Activated CD4-positive, CD25-positive, alpha-beta regulatory T cell (primary cell): ENCODE measurements around the gene MAZ.
A peak's percentile ranks its signal among the peaks of the same experiment; 100 is the strongest.

Source experiments
- DNase-seq, 4 experiments: peaks; one replicate each; lab custom pipeline; 2025; lab: John Stamatoyannopoulos, UW

Gene MAZ

DNA sequence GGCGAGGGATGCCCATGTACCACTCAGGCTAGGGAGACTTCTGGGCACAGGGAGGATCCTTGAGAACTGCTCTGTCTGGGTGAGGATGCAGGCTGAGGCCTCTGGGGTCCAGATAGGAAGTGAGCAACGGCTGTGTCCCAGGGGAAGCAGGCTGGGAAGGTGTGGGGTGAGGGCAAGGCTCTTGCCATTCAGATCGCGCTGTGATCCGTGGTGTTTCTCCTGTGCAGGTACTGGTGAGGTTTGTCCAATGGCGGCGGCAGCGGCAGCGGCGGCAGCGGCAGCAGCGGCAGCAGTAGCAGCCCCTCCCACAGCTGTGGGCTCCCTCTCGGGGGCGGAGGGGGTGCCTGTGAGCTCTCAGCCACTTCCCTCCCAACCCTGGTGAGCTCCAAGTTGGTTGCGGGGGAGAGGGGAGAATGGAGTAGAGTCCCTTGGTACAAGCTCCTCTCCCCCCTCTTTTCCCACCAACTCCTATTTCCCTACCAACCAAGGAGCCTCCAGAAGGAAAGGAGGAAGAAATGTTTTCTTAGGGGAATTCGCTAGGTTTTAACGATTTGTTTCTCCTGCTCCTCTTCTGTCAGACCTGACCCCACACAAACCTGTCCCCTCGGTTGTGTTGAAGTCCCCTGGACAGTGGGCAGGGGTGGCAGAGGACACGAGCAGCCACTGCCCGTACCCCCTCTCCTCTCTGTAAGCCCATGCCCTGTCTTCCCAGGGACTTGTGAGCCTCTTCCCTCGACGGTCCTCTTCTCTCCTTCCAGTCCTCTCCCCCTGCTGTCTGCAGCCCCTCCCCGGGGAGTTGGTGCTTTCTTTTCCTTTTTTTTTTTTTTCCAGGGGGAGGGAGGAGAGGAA, 3.7 kb downstream of the MAZ start:
- DNase-seq = no peak

DNA sequence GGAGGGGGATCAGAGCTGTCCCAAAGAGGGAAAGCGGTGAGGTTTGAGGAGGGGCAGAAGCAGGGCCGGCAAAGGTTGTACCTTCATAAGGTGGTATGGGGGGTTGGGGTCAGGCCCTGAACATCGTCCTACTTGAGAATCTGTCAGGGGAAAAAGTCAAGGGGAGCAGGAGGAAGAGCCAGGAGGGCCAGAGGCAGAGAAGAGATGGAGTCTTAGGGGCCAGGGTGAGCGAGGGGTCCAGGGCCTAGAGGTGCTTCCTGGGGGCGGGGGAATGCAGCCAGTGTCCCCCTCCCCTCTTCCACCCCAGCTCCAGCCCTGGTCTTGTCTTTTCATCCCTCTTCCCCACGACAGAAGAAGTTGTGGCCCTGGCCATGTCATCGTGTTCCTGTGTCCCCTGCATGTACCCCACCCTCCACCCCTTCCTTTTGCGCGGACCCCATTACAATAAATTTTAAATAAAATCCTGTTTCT, 4.4 kb downstream of the MAZ start:
- no peak for DNase-seq

DNA sequence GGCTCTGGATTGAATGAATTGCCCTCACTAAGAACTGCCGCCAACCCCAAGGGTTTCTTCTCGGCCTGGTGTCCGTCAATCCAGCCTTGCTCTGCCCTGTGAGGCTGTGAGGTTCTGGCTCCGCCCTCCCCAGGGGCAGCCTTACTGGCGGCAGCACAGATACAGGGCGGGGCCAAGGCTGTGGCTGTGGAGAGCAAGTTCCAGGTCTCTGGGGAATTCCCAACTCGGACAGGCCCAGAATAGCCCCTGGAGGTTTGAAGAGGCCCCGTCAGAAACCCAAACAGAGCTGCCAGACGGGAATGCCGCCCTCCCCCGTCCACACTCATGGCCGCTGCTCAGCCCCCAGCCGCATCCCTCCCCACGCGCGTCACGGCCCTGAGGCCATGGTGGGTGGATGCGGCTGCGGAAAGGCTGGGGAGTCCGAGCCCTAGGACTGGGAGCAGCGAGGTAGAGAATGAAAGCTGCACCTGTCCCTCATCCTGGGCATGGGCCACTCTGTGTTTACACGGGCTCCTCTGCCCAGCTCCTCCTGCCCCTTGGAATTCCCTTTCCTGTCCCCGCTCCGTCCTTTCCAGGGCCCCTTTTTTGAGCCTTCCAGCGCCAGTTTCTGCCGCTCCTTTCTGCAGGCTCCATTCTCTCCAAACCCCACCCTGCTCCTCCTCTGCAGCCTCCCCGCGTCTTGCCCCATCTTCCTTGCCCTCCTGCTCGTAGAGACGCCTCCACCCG, 5.0 kb downstream of the MAZ start:
- peak in 3 of 4 experiments; percentile 37 to 45 (median 44) for DNase-seq

DNA sequence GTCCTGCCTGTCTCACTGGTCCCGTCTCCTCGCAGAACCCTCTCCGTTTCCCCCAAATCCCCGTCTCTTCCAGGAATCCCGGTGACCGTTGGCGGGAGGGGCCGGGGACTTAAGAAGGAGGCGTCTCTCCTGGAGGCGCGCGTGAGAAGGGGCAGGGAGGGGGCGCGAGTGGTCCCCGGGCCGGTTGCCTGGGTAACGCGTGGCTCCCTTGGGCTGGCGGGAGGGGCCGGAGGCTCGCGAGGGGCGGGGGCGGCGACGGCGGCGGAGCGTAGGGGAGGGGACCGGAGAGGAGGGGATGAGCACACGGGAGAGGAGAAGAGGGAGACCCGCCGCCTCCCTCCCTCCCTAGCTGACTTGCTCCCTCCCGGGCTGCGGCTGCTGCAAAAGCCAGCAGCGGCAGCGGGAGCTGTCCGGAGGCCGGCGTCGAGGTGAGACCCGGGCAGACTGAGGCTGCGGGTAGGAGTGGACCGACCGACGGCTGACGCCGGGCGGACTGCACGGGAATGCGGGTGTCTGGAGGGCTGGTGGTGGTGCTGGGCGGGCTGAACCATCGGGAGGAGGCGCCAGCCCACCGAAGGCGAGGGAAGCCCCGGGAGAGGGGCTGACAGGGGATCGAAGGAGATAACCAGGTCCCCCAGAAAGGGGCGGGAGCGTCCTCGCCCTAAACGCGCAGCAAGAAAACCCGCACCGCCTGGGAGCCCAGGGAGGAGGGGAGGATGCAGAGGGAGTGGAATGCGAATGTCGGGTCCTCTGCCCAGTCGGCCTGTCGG, 5.8 kb downstream of the MAZ start, which contains the start of gene PRRT2:
PRRT2 (plus strand) TSS at position 298 of the 770 bp plus-strand sequence. CDS start 862 bp downstream, outside the sequence.
- peak in 1 of 4 experiments; percentile 24 for DNase-seq

DNA sequence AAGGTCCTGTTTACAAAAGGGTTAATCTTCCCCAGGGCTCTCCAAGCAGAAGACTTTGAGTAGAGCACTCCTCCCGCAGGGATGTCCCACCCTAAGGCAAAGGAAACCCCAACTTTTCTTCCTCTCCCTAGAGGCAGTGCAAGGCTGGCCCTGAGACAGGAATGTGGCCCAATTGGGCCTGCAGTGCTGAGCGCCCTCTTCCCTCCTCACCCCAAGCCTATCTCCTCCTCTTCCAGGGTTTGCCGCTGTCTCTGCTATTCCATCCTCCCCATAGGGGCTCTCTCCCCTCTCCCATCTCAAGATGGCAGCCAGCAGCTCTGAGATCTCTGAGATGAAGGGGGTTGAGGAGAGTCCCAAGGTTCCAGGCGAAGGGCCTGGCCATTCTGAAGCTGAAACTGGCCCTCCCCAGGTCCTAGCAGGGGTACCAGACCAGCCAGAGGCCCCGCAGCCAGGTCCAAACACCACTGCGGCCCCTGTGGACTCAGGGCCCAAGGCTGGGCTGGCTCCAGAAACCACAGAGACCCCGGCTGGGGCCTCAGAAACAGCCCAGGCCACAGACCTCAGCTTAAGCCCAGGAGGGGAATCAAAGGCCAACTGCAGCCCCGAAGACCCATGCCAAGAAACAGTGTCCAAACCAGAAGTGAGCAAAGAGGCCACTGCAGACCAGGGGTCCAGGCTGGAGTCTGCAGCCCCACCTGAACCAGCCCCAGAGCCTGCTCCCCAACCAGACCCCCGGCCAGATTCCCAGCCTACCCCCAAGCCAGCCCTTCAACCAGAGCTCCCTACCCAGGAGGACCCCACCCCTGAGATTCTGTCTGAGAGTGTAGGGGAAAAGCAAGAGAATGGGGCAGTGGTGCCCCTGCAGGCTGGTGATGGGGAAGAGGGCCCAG, 6.7 kb downstream of the MAZ start:
- no peak for DNase-seq

DNA sequence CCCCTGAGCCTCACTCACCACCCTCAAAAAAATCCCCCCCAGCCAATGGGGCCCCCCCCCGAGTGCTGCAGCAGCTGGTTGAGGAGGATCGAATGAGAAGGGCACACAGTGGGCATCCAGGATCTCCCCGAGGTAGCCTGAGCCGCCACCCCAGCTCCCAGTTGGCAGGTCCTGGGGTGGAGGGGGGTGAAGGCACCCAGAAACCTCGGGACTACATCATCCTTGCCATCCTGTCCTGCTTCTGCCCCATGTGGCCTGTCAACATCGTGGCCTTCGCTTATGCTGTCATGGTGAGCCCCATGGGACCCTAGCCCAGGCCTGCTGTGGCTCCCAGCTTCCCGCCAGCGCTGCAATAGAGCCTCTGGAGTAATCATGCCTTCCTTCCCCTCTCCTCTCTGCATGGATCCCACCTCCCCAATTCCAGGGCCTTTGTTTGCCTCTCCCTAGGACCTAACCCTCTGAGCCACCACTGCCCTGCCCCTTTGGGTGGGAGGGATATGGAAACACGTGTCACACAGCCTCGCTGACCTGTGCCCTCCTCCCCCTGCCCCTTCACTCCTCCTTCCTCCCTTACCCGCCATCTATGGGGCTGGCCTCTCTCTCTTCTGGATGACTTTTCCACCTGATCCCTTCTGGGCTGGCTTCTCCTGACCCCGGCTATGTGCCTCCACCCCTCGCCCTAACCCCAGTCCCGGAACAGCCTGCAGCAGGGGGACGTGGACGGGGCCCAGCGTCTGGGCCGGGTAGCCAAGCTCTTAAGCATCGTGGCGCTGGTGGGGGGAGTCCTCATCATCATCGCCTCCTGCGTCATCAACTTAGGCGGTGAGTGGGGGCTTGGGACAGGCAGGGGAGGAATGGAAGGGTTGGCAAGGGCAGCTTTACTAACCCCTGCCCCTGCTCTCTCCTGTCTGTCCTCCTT, 7.6 kb downstream of the MAZ start:
- no peak for DNase-seq

DNA sequence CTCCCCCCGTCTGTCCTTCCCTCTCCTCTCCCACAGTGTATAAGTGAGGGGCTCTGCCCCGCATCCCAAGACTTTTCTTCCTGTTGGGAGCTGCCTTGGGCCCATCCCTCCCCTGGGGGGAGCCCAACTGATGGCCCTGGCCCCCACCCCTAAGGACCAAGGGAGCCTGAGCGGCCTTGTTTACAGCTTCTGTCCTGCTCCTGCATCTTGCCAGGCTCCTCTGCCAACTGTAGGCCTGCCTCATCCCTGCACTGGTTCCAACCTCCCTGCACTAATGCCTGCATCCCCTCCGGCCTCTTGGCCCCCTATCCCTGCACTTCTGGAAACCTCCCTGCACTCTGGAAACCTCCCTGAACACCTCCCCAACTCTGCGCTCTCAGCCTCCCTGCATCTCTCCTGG, 8.3 kb downstream of the MAZ start:
- DNase-seq = no peak

DNA sequence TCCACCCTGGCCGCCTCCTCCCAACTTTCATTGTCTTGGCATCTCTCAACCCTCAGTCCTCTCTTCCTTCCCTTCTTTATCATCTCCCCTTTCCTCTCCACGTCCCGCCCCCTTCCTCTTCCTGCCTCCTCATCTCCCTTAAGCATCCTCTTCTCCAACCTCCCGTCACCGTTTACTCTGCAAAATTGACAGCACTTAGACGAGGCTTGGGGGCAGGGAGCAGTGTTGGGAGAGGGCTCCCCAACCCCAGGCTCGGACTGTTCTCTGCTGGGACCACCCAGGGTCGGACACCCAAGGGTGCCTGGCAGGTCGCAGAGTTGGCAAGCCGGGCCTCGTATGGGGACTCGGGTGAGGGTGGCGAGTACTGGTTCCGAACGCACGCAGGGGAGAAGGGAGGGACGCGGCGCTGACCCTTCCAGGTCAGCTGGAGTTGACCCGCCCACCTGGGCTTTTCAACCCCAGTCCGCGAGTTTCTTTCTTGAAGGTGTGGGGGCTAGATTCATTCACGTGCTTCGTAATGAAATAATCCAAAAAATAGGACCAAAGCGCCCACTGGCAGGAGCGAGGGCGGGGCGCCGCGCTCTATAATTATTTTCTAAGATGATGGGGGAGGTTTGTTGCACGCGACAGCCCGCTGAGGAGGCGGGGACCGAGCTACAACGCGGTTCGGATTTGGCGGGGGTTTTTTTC, 8.8 kb downstream of the MAZ start:
- DNase-seq = peak in 1 of 4 experiments; percentile 51

DNA sequence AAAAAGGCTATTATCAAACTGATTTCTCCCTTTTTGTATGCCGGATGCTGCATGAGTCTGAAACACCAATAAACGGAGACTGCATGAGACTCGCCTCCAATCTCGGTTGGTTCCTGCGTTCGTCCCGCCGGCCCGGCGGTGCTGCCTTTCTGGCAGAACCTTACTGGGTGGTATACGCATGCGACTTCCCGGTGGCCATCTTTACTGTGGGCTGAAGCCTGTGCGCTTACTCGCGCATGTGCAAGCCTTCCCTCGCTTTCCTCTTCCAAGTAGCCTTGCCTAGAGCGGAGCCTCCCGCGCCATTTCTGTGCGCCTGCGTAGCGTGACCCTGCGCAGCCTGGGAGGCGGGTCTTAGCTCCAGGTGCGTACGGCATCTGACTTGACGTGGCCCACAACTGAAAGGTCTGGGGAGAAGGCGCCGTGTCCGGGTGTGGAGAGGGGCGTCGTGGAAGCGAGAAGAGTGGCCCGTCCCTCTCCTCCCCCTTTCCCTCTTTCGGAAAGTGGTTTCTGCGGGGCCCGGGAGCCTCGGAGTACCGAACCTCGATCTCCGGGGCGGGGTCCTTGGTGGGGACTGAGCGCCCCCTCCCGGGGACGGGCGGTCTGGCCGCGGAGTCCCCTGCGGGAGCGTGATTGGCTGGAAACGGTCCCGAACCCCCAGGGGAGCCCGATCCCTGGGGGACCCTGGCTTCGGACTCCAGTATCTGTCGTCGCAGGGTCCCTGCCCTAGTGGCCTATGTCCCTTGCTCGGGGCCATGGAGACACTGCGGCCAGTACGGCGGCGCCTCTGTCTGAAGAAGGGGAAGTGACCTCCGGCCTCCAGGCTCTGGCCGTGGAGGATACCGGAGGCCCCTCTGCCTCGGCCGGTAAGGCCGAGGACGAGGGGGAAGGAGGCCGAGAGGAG, 9.7 kb downstream of the MAZ start, which contains the start of gene PAGR1:
PAGR1 (plus strand) TSS at position 360 of the 901 bp plus-strand sequence; CDS start at position 734, 374 bp downstream.
- DNase-seq = peak; percentile 92 to 95 (median 94)

DNA sequence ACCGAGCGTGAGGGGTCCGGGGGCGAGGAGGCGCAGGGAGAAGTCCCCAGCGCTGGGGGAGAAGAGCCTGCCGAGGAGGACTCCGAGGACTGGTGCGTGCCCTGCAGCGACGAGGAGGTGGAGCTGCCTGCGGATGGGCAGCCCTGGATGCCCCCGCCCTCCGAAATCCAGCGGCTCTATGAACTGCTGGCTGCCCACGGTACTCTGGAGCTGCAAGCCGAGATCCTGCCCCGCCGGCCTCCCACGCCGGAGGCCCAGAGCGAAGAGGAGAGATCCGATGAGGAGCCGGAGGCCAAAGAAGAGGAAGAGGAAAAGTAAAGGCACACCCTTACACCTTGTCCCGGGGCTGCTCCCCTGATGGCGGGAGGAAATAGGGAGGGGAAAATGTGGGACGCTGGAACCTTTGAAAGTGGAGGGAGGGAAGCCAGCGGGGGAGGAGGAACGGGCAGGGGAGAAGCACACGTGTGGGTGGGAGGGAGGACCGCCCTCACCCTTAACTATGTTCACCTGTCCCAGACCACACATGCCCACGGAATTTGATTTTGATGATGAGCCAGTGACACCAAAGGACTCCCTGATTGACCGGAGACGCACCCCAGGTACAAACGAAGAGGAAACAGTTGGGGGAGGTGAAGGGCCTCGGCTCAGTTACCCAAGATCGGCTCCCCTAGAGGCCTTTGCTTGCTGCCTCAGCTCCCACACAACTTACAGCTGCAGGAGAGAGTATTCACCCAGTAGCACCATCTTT, 10.5 kb downstream of the MAZ start:
- DNase-seq = peak in 1 of 4 experiments; percentile 24

DNA sequence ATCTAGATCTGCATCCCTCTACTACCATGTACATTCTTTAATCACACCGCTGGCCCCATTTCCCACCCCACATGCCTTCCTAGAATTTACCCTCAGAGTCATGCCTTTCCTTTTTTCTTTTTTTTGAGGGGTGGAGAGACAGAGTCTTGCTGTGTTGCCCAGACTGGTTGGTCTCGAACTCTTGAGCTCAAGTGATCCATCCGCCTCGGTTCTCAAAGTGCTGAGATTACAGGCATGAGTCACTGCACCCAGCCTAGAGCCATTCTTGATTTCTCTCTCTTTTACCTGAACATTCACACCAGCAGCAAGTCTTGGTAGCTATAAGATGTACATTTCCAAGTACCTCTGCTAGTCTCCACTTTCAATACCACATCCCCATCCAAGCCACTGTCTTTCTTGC, 11.8 kb downstream of the MAZ start:
- no peak for DNase-seq

DNA sequence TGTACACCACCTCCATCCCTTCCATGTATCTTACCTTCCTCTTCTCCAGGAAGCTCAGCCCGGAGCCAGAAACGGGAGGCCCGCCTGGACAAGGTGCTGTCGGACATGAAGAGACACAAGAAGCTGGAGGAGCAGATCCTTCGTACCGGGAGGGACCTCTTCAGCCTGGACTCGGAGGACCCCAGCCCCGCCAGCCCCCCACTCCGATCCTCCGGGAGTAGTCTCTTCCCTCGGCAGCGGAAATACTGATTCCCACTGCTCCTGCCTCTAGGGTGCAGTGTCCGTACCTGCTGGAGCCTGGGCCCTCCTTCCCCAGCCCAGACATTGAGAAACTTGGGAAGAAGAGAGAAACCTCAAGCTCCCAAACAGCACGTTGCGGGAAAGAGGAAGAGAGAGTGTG, 13.2 kb downstream of the MAZ start:
- DNase-seq = no peak

DNA sequence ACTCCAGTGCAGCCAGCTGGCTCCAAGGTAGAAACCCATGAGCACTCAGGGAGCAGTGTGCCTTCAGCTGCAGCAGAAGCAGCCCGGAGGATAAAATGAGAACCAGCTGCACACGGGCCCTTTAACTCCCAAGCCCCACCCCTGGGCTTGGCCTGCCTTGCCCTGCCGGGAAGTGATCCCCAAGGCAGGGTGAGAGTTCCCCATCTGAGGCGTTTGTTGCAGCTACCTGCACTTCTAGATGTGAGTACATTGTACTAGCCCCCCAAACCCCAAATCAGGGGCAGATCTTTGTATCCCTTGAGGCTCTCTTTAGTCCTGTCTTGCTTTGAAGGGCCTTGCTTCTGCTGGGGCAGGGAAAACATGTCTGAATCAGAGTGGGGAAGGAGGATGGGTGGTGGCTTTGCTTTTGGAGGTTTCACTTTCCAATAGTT, 14.0 kb downstream of the MAZ start, which contains the start of gene MVP:
MVP (plus strand) TSS at position 192 of the 431 bp plus-strand sequence. CDS start 10,088 bp downstream, outside the sequence.
- peak in 1 of 4 experiments; percentile 37 for DNase-seq

DNA sequence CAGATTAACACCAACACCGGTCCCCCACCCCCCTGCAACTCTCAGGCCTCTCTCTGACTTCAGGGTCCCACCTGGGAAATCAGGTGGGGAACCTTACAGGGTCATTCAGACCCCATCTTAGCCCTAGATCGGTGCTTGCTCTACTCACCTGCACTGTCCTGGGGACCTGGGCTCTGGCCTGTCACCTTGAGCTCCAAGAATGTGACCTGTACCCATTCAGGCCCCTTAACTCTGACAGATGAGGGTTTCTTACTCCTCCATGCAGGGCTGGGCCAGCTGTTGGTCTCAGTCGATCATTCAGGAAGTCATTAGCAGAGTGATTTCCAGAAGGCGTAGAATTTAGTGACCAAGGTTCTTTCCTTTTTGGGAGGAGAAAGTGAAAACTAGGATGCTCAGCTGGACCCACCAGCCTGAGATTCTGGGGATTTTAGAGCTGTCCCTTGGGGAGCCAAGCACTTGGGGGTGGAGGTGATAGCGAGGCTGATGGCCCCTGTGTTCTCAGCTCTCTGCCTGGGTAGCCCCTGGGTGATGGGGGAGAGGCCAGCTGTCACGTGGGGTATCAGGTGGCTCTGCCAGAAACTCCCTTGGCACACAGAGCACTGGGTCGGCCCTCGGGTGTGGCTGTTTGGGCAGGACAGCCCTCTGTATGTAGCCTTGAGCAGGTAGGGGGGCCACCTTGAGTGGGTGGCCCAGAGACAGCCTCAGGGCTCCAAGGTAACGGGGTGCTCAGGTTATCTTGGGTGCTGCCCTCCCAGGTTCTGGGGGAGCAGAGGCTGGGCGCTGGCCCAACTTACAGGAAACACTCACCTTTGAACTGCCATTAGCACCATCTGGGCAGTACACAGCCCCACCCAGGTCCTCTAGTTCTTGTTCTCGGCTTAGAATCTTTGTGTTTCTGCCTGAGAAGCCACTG, 14.7 kb downstream of the MAZ start:
- DNase-seq = peak in 1 of 4 experiments; percentile 22

DNA sequence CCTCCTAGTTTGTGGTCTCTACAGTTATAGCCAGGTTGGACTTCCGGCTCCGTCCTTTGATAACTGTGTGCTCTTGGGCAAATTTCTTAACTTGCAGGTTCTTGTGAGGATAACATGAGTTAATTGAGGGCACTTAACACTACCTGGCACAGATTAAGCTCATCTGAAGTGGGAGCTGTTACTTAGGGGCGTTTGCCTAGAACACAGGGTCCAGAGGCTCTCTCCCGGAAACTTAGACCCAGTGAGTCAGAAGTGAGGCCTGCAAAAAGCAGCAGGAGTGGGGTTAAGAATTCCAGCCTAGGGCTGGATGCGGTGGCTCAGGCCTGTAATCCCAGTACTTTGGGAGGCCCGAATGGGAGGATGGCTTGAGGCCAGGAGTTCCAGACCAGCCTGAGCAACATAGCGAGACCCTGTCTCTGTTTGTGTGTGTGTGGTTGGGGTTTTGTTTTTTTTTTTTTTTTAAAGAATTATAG, 15.3 kb downstream of the MAZ start:
- no peak for DNase-seq

DNA sequence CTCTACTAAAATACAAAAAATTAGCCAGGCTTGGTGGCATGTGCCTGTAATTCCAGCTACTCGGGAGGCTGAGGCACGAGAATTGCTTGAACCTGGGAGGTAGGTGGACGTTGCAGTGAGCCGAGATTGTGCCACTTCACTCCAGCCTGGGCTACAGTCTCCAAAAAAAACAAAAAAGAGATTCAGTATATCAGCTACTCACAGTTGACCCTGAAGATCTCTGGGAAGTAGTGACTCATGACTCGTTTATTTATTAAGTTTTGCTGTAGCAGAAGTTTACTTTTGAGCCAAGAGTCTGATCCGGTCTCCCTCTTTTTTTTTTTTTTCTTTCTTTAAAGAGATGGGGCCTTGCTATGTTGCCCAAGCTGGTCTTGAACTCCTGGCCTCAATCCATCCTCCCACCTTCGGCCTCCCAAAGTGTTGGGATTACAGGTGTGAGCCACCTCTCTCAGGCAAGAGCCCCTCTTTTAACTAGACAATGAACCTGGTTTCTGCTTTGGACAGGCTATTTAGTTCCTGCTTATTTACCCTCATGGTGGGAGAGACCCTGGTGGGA, 18.3 kb downstream of the MAZ start:
- no peak for DNase-seq
